ENCODE results near the gene OR52I2.

The OR52I2 gene

GRCh38 chr11:4605057-4605456, 23.5 kb downstream of the OR52I2 start:
- H3K4me3 ChIP-seq (ENCODE audit: low read depth, low read length), result no peak overlapping the region
- no peak for DNase-seq (ENCODE audit: low read depth)
- TF ChIP-seq MYC (IDR thresholded peaks at IDR 0.05; ENCODE audit: low read depth, low read length) (no peak), MAX (IDR thresholded peaks at IDR 0.05; ENCODE audit: low read depth, low read length) (no peak), POLR2A (IDR thresholded peaks at IDR 0.05; ENCODE audit: extremely low read depth, insufficient read length) (no peak), CTCF (IDR thresholded peaks at IDR 0.05; ENCODE audit: low read depth, low read length) (no peak)

DNA sequence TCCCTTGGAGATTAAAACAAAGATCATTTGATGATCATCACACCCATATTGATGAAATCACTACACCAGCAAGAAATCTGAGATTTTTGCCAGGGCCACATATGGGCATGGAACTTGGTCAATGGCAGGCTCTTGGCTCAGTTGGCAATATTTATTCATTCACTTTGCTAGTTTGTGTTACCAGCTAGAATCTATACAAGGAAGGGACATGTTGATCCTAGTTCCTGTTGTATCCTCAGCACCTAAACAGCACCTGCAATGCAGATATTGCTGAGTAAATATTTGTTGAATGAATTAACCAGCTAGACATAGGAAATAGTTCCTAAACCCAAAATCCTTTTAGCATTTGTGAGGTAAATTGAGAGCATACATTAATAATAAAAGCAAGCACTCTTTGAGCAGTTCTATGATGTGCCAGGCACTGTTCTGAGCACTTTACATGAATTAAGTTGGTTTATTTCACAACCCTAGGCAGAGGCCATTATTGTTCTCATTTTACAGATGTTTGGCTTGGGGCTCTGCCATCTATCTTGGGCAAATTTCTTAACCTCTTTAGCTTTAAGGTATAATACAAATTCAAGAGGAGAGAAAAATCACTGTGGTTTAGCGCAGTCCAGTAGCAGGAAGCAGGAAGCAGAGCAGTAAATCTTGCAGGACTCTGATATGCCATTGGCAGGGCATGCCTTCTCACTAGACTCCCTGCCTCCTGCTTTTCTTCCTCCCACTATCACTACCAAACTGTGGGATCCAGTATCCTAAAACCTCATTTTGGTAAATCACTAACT, 24.9 kb downstream of the OR52I2 start:
- no peak for DNase-seq (ENCODE audit: low read depth)
- TF ChIP-seq MAX (IDR thresholded peaks at IDR 0.05; ENCODE audit: low read depth, low read length) (no peak), CTCF (IDR thresholded peaks at IDR 0.05; ENCODE audit: low read depth, low read length) (no peak), POLR2A (IDR thresholded peaks at IDR 0.05; ENCODE audit: extremely low read depth, insufficient read length) (no peak), MYC (IDR thresholded peaks at IDR 0.05; ENCODE audit: low read depth, low read length) (no peak)
- H3K4me3 ChIP-seq (ENCODE audit: low read depth, low read length), result peak overlapping the region; percentile 77

DNA sequence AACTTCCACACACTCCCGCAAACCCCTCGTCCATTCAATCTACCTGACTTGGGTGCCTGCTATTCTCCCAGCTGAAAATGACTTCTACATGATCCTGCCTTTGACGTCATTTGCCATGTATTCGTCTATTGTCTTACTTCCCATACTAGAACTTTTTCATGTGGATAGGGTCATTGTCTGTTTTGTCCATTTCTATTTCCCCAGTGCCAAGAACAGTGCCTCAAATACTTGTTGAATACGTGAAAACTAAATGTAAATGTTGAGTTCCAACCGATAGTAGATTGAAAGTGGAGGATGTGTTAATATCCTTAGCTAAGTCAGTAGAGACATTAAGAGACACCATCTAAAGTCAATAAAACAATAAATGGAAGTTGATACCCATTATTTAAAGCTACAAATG, 25.6 kb downstream of the OR52I2 start:
- peak overlapping the region; percentile 77 for H3K4me3 ChIP-seq (ENCODE audit: low read depth, low read length)
- no peak for DNase-seq (ENCODE audit: low read depth)
- TF ChIP-seq CTCF (IDR thresholded peaks at IDR 0.05; ENCODE audit: low read depth, low read length), result no peak
- no peak for TF ChIP-seq POLR2A (IDR thresholded peaks at IDR 0.05; ENCODE audit: extremely low read depth, insufficient read length)
- no peak for TF ChIP-seq MAX (IDR thresholded peaks at IDR 0.05; ENCODE audit: low read depth, low read length)
- no peak for TF ChIP-seq MYC (IDR thresholded peaks at IDR 0.05; ENCODE audit: low read depth, low read length)

DNA sequence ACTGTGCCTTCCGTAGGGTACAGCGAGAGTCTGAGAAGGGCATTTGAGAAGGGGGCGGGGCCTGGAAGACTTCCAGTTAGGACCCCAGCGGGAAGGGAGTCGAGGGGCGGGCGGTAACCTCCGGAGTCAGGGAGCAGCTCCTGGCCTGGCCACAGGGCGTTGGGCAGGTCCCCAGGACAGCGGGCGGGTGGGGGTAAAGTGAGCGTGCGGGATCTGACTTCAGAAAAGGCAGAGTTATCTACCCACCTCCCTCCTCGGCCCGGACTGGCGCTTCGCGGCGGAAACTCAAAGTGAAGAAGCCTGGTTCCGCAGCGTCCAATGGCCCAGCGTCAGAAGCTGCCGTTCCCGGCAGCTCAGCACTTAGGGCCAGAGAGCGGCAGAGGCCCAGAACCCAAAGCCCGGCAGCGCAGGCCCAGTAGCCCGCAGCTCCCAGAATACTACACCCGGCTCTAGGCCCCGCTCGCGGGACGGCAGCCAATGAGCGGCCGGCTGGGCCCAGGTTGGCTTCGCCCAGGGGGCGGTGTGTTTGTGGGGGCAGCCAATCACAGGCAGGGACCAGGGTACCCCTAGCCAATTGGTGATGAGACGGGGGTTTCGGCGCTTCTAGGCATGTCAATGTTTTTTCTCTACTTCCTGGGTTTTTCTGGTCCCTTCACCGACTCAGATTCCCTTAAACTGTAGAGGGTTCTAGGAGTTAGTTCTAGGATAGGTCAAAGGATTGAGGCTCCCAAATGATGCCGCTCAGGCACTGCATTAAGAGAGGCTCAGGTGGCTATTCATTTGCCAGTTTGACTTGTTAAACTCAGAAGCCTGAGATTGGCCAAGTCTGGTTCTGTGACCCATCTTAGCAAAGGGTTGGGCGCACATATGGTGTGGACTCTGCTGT, 26.5 kb downstream of the OR52I2 start, which contains the start of gene TRIM68:
Gene TRIM68, minus strand, starts transcription at position 451 of the 886 bp plus-strand sequence. CDS start 2,727 bp downstream, outside the sequence.
- TF ChIP-seq CTCF (IDR thresholded peaks at IDR 0.05; ENCODE audit: low read depth, low read length), result no peak
- peak within 1 kb of the TSS; percentile 77 for H3K4me3 ChIP-seq (ENCODE audit: low read depth, low read length)
- DNase-seq (ENCODE audit: low read depth), result peak; percentile 94

- DNase-seq (ENCODE audit: low read depth), result no peak
- no peak overlapping the region for H3K4me3 ChIP-seq (ENCODE audit: low read depth, low read length)
- TF ChIP-seq CTCF (IDR thresholded peaks at IDR 0.05; ENCODE audit: low read depth, low read length), result no peak
- TF ChIP-seq MYC (IDR thresholded peaks at IDR 0.05; ENCODE audit: low read depth, low read length), result no peak
- no peak for TF ChIP-seq POLR2A (IDR thresholded peaks at IDR 0.05; ENCODE audit: extremely low read depth, insufficient read length)
- TF ChIP-seq MAX (IDR thresholded peaks at IDR 0.05; ENCODE audit: low read depth, low read length), result no peak
These were observed 28.9 kb downstream of the OR52I2 start for GRCh38 chr11:4610258-4610935.
